GM06990 (cell line): ENCODE measurements around the gene TMEM183A.

Experiments
- DNase-seq: peaks from one replicate; pipeline ENCODE4 v3.0.0-alpha.2; 2011; ENCODE audit not compliant: insufficient read length; ENCODE audit errors: extremely low read depth
- H3K27me3 ChIP-seq: replicated peaks from 2 replicates; pipeline ENCODE4 v1.6.0; 2011; ENCODE audit warnings: low read length; ENCODE audit not compliant: control insufficient read depth, insufficient read depth
- H3K36me3 ChIP-seq: 2 replicates; pipeline ENCODE4 v1.5.1; 2011; ENCODE audit warnings: low read length; ENCODE audit not compliant: control insufficient read depth, insufficient read depth
- H3K4me3 ChIP-seq: replicated peaks from 2 replicates; pipeline ENCODE4 v1.5.1; 2011; ENCODE audit warnings: low read depth, mild to moderate bottlenecking, control low read depth, low read length
- CTCF ChIP-seq: IDR thresholded peaks from 2 replicates; pipeline ENCODE4 v1.5.1; 2011; ENCODE audit warnings: low read length, control low read depth, mild to moderate bottlenecking, inconsistent platforms; ENCODE audit not compliant: insufficient read depth, poor library complexity, severe bottlenecking

TMEM183A gene

DNA sequence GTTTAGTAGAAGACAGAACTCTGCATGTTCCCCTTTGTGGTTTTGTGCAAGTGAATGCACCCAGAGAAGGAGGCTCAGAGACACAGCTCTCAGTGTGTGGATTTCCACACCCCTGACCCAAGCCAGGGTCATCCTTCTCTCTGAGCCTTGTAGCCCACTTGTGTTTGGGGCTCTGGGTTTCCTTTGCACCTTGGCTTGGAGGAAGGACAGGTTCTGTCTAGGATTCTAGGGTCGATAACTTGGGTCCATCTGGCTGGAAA lies 51.4 kb downstream of the TMEM183A start:
- H3K36me3 ChIP-seq: no peaks in the 10 kb centered on the region

GRCh38 chr1:203059485-203059884 lies 52.3 kb downstream of the TMEM183A start:
- Histone ChIP-seq H3K27me3 (no peaks in the 10 kb centered on the region; the same call in 1 of the 2 replicates), H3K4me3 (no peak overlapping the region), H3K36me3 (no peaks in the 10 kb centered on the region)
- DNase-seq: no peak
- TF ChIP-seq CTCF: no peak

More for the DNA sequence above, 51.4 kb downstream of the TMEM183A start:
- TF ChIP-seq CTCF: no peak
- Histone ChIP-seq H3K27me3 (no peaks in the 10 kb centered on the region; the same call in 1 of the 2 replicates), H3K4me3 (no peak overlapping the region)
- no peak for DNase-seq

DNA sequence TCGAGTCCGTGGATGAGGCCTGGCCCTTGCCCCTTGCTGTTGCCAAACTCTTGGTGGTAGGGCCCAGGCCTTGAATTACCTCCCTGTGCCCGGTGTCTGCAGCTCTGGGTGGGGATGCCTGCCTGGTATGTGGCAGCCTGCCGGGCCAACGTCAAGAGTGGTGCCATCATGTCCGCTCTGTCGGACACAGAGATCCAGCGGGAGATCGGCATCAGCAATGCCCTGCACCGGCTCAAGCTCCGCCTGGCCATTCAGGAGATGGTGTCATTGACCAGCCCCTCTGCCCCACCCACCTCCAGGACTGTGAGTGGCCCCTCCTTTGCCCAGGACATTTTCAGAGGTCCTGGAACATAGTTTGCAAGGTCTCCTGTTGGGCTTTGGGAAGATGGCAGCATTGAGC lies 52.9 kb downstream of the TMEM183A start:
- H3K4me3 ChIP-seq: no peak overlapping the region
- TF ChIP-seq CTCF: no peak
- no peak for DNase-seq
- H3K27me3 ChIP-seq: no peaks in the 10 kb centered on the region; the same call in 1 of the 2 replicates
- H3K36me3 ChIP-seq: no peaks in the 10 kb centered on the region

DNA sequence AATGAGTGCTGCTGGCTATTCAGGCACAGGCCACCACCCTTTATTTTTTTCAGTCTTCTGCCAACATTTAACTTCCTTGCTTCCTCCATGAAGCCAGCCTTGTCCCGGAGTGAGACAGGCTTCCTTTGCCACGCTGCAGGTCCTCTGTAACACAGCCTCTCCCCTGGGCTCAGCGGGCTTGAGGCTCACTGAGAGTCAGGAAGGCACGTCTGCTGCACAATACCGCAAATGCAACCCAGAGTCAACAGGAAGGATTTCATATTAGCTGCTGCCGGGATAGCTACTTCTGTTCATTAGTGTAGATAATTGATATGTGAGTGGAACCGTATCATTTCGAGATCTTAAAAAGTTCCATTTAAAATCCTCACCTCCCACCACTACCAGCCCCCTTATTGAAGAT lies 56.1 kb downstream of the TMEM183A start:
- DNase-seq: no peak
- H3K4me3 ChIP-seq: no peak overlapping the region
- no peaks in the 10 kb centered on the region; the same call in 1 of the 2 replicates for H3K27me3 ChIP-seq
- H3K36me3 ChIP-seq: no peaks in the 10 kb centered on the region
- TF ChIP-seq CTCF: no peak

DNA sequence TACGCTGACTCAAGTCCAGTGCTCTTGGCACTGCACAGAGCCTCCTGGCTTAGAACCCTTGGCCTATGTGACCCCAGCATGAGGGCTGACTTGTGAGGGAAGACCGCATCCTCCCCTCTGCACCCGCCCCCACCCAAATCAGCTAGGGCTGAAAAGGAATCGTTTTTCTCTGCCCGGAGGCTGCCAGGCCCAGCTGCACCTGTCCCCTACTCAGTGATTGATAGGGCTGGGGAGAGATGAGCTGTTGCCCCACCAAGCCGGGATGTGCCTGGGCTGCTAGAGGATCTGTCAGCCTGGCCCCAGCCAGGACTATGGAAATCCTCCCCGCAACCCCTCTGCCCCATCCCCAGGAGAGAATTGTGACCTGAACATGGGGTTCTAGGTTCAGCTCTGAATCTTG lies 58.0 kb downstream of the TMEM183A start:
- Histone ChIP-seq H3K27me3 (no peaks in the 10 kb centered on the region; the same call in 1 of the 2 replicates), H3K36me3 (no peaks in the 10 kb centered on the region), H3K4me3 (no peak overlapping the region)
- TF ChIP-seq CTCF: no peak
- no peak for DNase-seq

DNA sequence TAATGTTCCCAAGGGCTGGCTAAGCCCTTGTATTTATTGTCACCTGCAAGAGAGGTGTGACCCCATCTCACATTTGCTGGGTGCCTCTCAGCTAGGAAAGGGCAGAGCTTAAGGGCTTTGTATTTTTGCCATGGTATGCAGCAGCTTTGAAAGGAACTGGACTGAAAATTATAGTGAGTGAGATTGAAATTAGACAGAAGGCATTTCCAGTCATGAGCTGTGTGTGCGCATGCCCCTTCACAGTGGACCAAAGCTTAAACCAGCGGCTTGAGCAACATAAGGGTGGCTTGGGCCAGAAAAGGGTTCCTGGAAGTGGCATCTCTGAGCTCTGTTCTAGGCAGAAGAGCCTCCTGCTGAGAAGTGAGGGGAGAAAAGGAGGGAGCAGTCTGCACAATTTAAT lies 58.8 kb downstream of the TMEM183A start:
- TF ChIP-seq CTCF: no peak
- no peak overlapping the region for H3K4me3 ChIP-seq
- H3K27me3 ChIP-seq: no peaks in the 10 kb centered on the region; the same call in 1 of the 2 replicates
- no peaks in the 10 kb centered on the region for H3K36me3 ChIP-seq
- DNase-seq: no peak
